ENCODE results near the gene SLC1A7.

Gene SLC1A7

DNA sequence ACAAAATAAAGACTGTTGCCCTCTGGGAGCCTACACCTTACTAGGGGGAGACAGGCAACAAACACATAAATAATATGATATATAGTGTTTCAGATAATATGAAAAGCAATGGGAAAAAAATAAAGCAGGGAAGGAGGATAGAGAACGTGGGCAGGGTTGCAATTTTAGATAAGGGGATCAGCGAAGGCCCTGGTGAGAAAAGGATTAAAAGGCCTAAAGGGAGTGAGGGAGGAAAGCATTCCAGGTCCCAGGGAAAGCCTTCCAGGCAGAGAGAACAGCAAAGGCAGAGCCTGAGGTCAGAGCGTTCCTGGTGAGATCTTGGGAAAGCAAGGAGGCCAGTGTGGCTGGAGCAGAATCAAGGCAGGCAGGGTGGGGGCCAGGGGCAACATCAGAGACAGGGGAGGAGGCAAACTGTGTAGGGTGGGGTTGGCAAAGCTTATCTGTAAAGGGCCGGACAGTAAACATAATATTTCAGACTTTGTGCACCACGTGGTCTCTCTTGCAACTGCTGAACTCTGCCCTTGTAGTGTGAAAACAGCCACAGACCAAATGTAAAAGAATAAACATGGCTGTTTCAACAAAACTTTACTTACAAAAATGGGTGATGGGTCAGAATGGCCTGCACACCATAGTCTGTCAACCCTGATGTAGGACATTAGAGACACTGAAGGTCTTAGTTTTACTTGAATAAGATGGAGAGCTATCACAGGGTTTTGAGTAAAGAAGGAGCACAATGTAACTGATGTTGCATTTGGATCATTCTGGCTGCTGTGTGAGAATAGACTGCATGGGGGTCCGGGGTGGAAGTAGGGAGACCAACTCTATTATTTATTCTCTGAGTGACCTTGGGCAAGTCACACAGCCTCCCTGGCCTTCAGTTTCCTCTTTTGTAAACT lies 40.9 kb upstream of the SLC1A7 start:
- TF ChIP-seq, protein P1, sequence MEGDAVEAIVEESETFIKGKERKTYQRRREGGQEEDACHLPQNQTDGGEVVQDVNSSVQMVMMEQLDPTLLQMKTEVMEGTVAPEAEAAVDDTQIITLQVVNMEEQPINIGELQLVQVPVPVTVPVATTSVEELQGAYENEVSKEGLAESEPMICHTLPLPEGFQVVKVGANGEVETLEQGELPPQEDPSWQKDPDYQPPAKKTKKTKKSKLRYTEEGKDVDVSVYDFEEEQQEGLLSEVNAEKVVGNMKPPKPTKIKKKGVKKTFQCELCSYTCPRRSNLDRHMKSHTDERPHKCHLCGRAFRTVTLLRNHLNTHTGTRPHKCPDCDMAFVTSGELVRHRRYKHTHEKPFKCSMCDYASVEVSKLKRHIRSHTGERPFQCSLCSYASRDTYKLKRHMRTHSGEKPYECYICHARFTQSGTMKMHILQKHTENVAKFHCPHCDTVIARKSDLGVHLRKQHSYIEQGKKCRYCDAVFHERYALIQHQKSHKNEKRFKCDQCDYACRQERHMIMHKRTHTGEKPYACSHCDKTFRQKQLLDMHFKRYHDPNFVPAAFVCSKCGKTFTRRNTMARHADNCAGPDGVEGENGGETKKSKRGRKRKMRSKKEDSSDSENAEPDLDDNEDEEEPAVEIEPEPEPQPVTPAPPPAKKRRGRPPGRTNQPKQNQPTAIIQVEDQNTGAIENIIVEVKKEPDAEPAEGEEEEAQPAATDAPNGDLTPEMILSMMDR (conservative IDR thresholded peaks at IDR 0.05; ENCODE audit: low read depth, low read length), result no peak
- DNase-seq (ENCODE audit: low read depth), result no peak
- H3K4me3 ChIP-seq (ENCODE audit: low read length), result no peak overlapping the region

- no peak overlapping the region for H3K4me3 ChIP-seq (ENCODE audit: low read length)
- TF ChIP-seq, protein P1 (conservative IDR thresholded peaks at IDR 0.05; ENCODE audit: low read depth, low read length), result no peak
- DNase-seq (ENCODE audit: low read depth), result no peak
Measured at GRCh38 chr1:53182716-53183094, 40.3 kb upstream of the SLC1A7 start.

DNA sequence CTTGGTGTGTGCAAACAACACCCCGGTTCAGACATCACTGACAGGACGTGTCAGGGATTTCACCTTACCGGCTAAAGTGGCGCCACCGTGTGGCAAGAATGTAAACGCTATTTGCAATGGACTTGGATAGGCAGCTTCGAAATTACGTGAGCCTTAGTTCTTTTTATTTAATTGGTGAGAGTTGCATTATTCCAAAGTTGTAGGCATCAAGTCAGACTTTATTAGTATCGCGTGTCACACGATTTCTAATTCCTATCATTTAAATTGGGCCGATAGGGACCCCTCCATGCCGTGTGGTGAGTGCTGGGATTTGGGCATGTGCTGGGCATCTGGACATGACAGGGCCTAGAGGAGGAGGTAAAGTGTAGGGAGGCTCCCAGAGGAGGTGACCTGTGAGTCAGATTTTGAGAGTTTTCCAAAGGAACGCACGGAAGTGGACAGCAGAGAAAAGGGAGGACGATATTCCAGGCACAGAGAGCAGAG lies 39.7 kb upstream of the SLC1A7 start:
- H3K4me3 ChIP-seq (ENCODE audit: low read length), result no peak overlapping the region
- DNase-seq (ENCODE audit: low read depth), result peak; percentile 40
- TF ChIP-seq, protein P1 (conservative IDR thresholded peaks at IDR 0.05; ENCODE audit: low read depth, low read length), result peak; percentile 84

- H3K4me3 ChIP-seq (ENCODE audit: low read length), result no peak overlapping the region
- TF ChIP-seq, protein P1 (conservative IDR thresholded peaks at IDR 0.05; ENCODE audit: low read depth, low read length), result no peak
- no peak for DNase-seq (ENCODE audit: low read depth)
Measured at GRCh38 chr1:53180951-53181350, 38.5 kb upstream of the SLC1A7 start.

DNA sequence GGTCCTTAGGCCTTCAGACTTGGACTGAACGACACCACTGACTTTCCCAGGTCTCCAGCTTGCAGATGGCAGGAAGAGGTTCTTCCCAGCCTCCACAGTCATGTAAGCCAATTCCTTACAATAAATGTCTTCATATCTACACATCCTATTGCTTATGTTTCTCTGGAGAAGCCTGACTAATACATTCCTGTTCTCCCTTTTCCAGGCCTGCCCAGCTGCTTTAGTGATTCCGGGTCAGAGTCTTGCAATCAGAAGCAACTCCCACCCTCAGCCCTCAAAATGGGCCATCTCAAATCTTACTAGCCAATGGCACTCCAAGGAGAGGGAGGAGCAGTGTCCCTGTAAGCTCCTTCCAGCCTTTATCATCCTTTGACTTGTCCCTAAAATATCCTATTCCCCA lies 37.8 kb upstream of the SLC1A7 start:
- no peak for DNase-seq (ENCODE audit: low read depth)
- no peak overlapping the region for H3K4me3 ChIP-seq (ENCODE audit: low read length)
- TF ChIP-seq, protein P1 (conservative IDR thresholded peaks at IDR 0.05; ENCODE audit: low read depth, low read length), result no peak

GRCh38 chr1:53176452-53177208 lies 34.2 kb upstream of the SLC1A7 start:
- DNase-seq (ENCODE audit: low read depth), result no peak
- no peak overlapping the region for H3K4me3 ChIP-seq (ENCODE audit: low read length)
- TF ChIP-seq, protein P1 (conservative IDR thresholded peaks at IDR 0.05; ENCODE audit: low read depth, low read length), result peak; percentile 53

All from retinal pigment epithelial cell (primary cell).